ENCODE measurements around the gene APC2. TPM values are rescaled to one million over a fixed set of nuclear protein-coding genes. Genes with fewer than 3 reads are reported as not detected.

The APC2 gene
- total RNA-seq, 1 experiment from 2014 or later = 0.68 TPM

- peaks cover 5% of the 10 kb centered on the region for H3K23me2 ChIP-seq (ENCODE audit: insufficient read length, low read depth, low read length, poor library complexity, severe bottlenecking)
- no peak within 1 kb of the TSS for H2BK12ac ChIP-seq (ENCODE audit: insufficient read length, low read depth, low read length)
- peak; percentile 95 for TF ChIP-seq CTCF (conservative IDR thresholded peaks at IDR 0.05)
- H3K4ac ChIP-seq (ENCODE audit: low read depth, low read length) = peak within 1 kb of the TSS; percentile 43; the same call in 1 of the 2 replicates
- H2AFZ ChIP-seq (ENCODE audit: low read length) = no peak within 1 kb of the TSS
- no peaks in the 10 kb centered on the region for H3K4me1 ChIP-seq (ENCODE audit: insufficient read depth, low read length)
- H3K27me3 ChIP-seq (ENCODE audit: insufficient read depth, low read length) = no peaks in the 10 kb centered on the region
- no peaks in the 10 kb centered on the region for H3K9me3 ChIP-seq (ENCODE audit: control insufficient read depth, low read depth, low read length)
- peaks cover 11% of the 10 kb centered on the region; the same call in 1 of the 2 replicates for H3K79me2 ChIP-seq (ENCODE audit: insufficient read depth, low read length)
- H3K27ac ChIP-seq (ENCODE audit: insufficient read length, low read depth, low read length) = no peak within 1 kb of the TSS
- WGBS (ENCODE audit: extremely low coverage, insufficient read length, low lambda C conversion rate) = no CpG with 5 or more reads among the region's 100 CpGs
- no peaks in the 10 kb centered on the region for H4K20me1 ChIP-seq (ENCODE audit: control insufficient read depth, insufficient read depth, insufficient read length)
- no peak within 1 kb of the TSS for H3K56ac ChIP-seq (ENCODE audit: insufficient read length, low read depth, low read length)
- DNase-seq = peak; percentile 95
- peak within 1 kb of the TSS; percentile 80 for H3K18ac ChIP-seq (ENCODE audit: insufficient read length, low read depth, low read length)
- no peak within 1 kb of the TSS for H4K5ac ChIP-seq (ENCODE audit: insufficient read length, low read depth, low read length)
- no peak within 1 kb of the TSS for H3T11ph ChIP-seq (ENCODE audit: low read length)
- H3K27ac Mint-ChIP-seq = peak within 1 kb of the TSS; percentile 99 to 100 (median 100)
- H3K27me3 Mint-ChIP-seq (ENCODE audit: low read depth) = no peaks in the 10 kb centered on the region; the same call in 1 of the 2 replicates
- no peak within 1 kb of the TSS for H4K8ac ChIP-seq (replicated peaks; ENCODE audit: insufficient read length, low read depth, low read length)
- H3K23ac ChIP-seq (ENCODE audit: insufficient read length, low read depth, low read length) = no peak within 1 kb of the TSS
- peak within 1 kb of the TSS; percentile 97 for H3K9ac ChIP-seq (ENCODE audit: extremely low read depth, insufficient read length, low read length)
- no peak within 1 kb of the TSS for H2BK20ac ChIP-seq (ENCODE audit: low read depth, low read length, poor library complexity, severe bottlenecking)
- H3K14ac ChIP-seq (ENCODE audit: insufficient read depth, low read length) = peak within 1 kb of the TSS; percentile 97
- H3K9me3 Mint-ChIP-seq = no peaks in the 10 kb centered on the region
- peaks cover 12% of the 10 kb centered on the region for H3K79me1 ChIP-seq (ENCODE audit: insufficient read depth, low read depth, low read length, poor library complexity, severe bottlenecking)
- H4K91ac ChIP-seq (ENCODE audit: insufficient read length, low read depth, low read length) = peak within 1 kb of the TSS; percentile 78
- H3K4me3 Mint-ChIP-seq = peak within 1 kb of the TSS; percentile 96 to 98
- H2BK5ac ChIP-seq (ENCODE audit: insufficient read length, low read length) = peak within 1 kb of the TSS; percentile 14
- no peak within 1 kb of the TSS for H2AK5ac ChIP-seq (ENCODE audit: insufficient read length, low read length)
- H2BK120ac ChIP-seq (ENCODE audit: low read depth, low read length, poor library complexity, severe bottlenecking) = no peak within 1 kb of the TSS
- peaks cover 0 to 20% of the 10 kb centered on the region in 2 experiments for H3K4me1 Mint-ChIP-seq
- H3K36me3 Mint-ChIP-seq (ENCODE audit: insufficient read depth in 1 of 3, low read depth in 3 of 3) = peaks cover 32 to 58% (median 49%) of the 10 kb centered on the region in 3 experiments
- H3K4me2 ChIP-seq (ENCODE audit: insufficient read depth, insufficient read length, low read length) = peak within 1 kb of the TSS; percentile 64
- H2BK15ac ChIP-seq (ENCODE audit: low read depth, low read length) = no peak within 1 kb of the TSS
Observed at GRCh38 chr19:1438035-1438932, 11.6 kb upstream of the APC2 start, which contains the start of gene RPS15. RPS15 (plus strand) TSS chr19:1438396; CDS start chr19:1438426, 30 bp downstream.
